HTERT RPE-1 (cell line): ENCODE data around the gene CADM2.

Experiments
- in situ Hi-C: fragments of 300-500 bp; cut with MboI; formaldehyde crosslinking; loops from 4 replicates; pipeline ENCODE4 v1.14.3; 2020; ENCODE audit warnings: low sequenced_read_pairs

CADM2 gene

DNA sequence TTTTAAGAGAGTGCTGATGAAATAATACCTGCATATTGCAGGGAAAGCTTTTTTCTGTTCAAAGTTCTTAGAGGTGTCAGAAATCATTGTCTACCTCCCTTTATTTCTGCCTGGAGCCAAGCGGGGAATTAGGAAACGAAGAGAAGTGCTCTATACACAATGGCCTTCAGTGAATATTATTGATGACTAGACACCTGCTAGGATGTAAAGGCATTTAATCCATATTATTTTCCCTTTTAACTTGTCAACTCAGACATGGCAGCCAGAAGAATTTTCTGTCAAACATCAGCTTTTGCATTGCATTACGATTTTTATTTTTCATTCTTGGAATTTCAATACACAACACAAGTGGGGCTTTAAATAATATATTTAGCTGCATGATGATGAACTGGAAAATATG lies 24.7 kb downstream of the CADM2 start:
- in situ Hi-C loops: no loop called here

DNA sequence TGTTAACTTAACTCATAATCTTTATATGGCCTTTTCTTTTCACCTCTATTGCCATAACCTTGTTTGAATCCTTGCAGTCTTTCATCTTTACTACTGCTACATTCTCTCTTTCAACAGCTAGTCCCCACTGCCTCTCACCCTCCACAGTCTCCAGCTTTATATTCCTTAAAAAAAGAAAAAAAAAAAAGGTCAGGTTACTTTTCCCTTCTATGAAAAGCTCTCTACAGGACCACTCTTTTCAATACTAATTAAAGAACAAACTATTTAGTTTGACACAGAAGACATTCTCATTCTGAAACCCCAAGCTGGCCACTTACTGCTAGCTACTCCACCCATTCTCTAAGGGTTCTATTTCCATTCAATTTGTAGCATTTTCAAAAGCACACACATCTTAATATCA lies 25.6 kb downstream of the CADM2 start:
- in situ Hi-C loops: no loop called here

DNA sequence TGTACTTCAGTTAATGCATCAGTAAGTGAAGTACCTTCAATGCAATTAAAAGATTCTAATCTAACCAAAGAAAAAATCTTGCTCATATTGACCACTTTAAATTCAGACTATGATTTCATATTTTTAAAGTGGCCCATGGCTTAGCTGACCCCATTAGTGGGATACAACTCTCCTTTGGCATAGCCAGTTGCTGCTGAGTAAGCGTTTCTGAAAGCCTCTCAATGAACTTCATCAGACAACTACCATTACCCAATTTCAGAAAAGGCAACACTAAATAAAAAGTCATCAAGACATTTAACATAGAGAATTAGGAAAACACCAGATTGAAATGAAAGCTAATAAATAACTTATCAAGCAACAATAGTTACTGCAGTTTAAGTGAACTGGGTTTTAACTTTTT lies 27.0 kb downstream of the CADM2 start:
- in situ Hi-C loops: no loop called here

DNA sequence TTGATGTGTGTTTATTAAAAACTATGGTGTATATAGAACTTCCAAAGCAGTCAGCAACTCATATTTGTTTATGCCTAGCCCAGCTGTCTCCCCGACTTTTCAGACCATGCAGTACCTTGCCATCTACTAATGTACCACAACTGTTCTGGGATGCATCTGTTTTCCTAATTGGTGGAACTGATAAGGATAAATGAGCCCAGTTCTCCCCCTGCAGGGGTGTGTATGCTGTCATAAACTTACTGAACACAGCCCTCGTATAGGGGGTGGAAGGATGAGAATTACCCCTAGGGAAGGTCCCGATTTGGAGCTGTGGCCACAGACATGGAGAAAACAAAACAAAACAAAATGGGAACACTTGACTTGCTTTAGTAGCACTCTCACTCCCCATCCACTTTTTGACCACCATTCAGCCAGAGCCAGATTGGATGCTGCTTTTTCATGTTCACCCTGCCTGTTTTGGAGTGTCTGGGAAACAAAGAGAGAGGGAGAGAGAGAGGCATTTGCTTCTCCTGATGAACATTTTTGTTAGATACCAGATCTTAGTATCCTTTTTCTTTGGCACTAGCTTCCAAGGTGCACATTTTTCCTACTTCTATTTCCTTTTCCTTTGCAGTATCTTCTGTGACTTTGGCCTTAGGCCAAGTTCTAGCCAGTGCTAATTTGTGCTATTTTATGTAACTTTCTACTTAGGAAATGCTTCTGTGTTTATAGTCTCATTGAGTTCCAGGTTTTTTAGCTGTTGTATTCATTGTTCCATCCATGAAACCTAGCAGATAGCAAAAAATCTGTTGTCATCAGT lies 29.1 kb downstream of the CADM2 start:
- in situ Hi-C loops: no loop called here

DNA sequence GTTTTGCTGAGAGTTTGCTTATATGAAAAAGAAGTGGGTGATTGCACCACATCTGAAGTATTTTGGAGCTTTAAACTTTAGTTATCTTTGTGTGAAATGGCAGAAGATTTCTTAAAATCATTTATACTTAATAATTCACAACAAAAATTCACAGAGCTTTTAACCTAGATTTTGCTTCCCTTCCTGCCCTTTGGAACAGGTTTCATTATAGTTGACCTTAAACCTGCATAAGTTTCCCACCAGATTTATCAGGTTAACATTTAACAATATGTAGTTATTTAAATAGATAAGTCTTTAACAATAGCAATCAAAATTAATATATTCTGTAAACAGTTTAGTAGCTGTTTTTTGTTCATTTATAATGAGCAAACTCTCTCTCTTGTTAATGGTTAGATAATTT lies 30.3 kb downstream of the CADM2 start:
- in situ Hi-C loops: no loop called here

DNA sequence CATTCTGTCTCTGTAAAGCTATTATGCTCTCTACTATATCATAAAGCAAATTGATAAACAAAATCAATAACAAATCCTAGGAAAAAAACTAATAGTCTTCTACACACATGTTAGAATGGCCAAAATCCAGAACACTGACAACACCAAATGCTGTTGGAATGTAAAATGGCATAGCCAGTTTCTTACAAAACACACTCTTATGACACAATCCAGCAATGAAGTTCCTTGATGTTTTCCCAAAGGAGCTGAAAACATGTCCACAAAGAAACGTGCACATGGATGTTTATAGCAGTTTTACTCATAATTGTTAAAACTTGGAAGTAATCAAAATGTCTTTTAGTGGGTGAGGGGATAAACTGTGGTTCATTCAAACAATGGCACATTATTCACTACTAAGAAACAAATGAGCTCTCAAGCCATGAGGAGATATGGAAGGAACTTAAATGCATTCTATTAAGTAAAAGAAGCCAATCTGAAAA lies 32.7 kb downstream of the CADM2 start:
- in situ Hi-C loops: no loop called here

DNA sequence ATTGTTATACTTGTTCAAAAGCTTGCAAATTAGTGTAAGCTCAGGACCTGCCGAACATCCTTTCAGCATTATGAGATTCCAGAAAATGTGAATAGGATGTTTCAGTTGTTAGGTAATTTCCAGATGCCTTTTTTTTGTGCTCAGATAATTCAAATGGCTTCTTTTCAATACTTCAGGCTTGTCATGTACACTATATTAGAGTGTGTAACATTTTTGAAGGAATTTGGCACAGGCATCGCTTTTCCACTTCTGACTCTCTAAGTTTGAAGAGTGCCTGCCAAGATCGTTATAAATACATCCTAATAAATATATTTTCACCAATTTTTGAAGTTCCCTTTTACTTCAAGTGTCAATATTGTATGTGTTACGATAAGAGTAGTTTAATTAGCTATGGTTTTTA lies 35.2 kb downstream of the CADM2 start:
- in situ Hi-C loops: no loop called here

DNA sequence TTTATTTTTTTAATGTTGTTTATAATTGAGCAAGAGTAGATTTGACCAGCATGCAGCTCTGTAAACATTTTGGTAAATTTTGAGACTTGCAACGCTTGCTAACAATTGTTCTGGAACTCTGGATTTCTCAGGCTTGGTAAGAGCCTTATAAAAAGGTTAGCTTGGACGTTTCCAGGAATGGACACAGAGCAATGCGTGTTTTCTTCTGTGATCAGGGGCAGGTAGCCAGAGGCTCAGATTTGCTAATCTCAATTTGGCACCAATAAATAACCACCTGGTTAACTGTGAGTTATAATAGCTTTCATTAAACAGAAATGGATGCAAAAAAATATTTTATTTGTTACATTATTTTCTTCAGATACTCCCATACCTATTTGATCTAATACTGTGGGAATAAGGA lies 39.8 kb downstream of the CADM2 start:
- in situ Hi-C loops: no loop called here

DNA sequence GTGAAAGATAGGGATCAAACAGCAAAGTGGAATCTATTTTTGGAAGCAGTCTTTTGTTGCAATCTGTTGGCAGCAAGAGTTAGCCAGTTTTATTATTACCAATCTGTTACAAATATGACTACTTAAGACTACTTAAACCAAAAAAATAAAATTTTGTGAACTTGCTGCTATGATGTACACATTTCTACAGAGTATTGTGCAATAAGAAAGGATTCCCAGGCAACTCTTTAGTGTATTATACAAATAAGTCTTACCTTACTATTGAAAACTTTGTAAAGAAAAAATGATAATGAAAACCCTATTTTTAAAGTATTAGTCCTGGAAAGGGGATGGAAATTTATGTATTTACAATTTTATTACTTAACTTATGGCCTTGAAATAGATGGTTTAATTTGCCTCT lies 44.7 kb downstream of the CADM2 start:
- in situ Hi-C loops: no loop called here

DNA sequence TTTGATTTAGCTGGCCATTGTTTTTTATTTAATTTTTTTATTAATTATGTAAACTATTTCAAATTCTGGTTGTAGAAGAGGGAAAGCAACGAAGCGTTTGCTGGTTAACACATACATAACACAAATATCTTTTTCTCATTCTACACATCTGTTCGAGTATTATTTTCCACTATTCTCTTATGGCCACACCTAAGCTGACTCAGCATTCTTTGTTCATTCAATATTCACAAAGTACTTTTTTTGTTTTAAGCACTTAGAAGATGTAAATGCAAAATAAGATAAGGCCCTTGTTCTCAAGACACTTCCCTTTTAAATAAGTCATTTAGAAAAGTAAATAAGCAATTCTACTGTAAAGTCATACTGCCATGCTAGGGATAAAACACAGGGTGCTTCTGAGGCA lies 45.4 kb downstream of the CADM2 start:
- in situ Hi-C loops: no loop called here

DNA sequence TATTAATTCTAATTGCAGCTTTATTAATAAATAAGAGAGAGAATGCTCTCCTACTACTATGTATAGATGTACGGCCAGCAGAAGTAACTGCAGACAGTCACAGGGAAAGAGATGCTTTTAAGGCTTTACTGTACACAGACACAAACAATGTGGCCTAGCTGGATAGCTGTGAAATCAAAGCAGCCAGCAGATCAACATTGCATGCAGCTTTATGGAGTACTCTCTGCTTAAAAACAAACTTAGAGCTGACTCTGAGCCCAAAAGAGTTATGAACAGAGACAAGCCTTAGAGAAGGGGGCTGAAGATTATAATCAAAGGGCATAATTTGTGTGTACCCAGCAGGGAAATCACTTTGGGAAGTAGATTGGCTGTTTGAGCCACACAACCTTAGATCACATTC lies 47.2 kb downstream of the CADM2 start:
- in situ Hi-C loops: no loop called here

DNA sequence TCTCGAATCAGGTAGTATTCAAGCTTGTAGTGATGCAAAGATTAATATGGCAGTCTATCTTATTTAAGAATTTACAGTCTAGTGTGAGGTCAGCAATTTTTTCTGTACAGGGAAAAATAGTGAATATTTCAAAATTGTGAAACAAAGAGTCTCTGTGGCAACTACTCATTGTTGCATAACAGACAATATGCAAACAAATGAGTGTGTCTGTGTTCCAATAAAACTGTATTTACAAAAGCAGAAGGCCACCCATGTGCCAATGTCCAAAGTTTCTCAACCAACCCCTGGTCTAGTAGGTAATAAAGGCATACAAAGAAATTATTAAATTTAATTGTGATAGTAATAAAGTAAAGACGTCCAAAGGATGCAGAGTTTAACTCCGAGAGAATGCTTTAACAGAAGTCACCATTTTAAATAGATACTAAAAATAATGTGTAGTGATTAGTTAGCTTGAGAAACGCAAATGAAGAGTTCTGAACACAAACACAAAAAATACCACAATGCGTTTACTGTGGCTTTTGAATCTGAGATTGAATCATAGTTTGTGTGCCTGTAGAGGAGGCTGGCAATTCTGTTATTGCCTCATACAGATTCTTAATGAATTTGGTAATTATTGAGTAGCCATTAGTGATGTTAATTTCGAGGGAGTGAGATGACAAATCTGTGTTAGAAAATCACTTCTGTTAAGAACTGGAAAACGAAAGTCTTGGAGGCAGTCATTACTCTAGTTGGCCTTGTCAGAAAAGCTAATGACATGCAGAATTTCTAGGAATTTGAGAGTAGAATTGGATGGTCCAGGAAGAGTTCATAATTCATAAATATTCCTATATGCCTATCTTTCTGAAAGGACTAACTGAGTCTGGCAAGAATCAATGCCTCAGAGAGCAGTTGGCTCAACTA lies 48.7 kb downstream of the CADM2 start:
- in situ Hi-C loops: no loop called here

DNA sequence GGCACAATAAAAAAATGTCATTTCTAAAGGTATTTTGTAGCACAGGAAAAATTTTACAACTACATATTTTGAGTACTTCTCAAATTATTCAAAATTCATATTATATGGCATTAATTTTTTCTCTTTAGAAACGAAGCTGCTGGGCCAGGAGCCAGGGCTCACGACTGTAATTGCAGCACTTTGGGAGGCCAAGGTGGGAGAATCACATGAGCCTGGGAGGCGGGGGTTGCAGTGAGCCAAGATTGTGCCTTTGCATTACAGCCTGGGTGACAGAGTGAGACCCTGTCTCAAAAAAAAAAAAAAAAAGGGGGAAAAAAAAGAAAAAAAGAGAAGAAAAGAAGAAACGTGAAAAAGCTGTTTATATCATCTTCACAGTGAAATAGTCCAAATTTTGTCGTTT lies 62.0 kb downstream of the CADM2 start:
- in situ Hi-C loops: no loop called here

DNA sequence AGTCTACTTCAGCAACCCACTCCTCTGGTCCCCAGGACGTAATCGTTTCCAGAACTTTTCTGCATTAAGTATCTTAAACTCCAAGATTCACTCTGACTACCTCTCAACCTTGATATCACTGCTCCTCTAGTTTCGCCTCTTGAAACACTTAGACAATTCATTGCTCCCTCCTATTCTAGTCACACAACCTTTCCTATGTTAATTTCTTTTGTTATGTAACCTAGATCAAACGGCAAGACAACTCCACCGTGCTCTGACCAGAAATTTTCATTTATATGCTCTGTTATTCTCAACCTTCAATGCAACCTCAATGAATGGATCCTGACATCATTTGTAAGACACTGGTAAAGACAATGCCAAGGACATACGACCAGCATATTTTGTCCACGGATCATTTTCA lies 71.3 kb downstream of the CADM2 start:
- in situ Hi-C loops: no loop called here

DNA sequence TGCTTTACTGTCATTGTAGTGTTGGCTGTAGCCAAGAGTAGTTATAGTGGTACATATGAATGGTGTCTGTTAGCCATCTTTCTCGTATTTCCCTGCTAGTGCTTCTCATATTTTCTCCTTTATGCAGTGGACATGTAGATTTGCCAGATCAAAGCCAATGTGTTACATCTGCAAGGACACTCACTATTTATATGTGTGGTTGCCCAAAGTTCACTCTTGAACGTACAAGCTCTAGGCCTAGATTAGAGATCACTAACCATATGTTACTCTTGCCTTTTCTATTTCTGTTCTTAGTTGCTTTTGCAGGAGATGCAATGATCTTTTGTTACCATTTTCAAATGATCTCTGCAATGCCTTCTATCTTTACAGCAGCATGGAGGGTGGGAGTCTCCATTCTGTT lies 78.4 kb downstream of the CADM2 start:
- in situ Hi-C loops: no loop called here

DNA sequence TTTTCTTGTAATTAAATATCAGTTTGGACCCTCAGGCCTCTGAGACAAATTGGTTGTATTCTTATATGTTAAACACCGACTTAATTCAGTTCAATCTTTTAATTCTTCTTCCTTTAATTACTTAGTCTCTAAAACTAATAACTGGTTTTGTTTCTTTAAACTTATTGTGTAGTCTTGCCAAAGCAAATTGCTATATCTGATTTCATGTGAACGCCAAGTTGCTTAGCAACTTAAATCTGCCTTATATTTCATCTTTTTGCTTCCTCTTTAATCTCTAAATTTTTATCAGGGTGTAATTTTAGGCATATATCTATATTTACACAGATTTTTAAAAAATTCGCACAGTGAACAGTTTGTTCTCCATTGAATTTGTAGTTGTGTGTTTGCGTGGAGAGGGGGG lies 82.2 kb downstream of the CADM2 start:
- in situ Hi-C loops: no loop called here

DNA sequence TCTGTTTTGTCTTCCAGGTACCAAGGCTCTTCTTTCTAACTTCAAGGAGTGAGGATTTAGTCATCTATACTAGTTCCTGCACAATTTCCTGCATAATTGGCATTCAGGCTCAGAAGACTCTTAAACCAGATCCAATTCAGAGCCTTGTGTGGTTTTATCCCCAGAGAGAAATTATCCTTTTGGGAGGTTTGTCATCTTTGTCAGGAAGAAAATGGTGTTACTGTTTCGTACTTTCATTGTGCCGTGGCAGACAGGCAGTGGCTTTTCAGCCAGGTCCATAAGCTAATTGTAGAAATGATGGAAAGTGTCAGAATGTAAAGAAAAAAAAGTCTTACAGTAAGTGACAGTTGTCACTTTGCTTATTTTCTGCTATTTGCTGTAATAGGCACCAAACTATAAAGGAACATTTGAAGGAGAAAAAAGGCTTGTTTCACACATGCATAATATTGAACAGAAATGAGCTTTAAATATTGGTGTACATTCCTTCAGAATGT lies 82.8 kb downstream of the CADM2 start:
- in situ Hi-C loops: no loop called here

DNA sequence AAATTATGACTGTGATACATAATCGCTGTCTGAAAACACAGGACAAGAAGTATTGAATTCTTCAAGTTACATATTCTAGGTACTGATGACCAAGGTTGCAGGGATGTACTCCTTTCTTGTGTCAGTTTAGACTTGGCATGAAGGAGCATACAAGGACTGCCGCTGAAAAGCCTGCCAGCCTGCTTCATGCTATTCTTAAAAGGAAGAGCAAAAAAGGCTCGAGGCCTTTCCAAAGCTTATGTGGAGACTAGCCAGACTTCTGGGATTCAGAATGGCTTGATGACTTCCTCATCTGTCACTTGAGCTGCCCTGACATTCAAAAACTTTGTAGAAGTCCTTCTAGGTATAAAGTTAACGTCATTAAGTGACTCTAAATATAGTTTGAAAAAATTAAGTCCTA lies 92.0 kb downstream of the CADM2 start:
- in situ Hi-C loops: no loop called here

DNA sequence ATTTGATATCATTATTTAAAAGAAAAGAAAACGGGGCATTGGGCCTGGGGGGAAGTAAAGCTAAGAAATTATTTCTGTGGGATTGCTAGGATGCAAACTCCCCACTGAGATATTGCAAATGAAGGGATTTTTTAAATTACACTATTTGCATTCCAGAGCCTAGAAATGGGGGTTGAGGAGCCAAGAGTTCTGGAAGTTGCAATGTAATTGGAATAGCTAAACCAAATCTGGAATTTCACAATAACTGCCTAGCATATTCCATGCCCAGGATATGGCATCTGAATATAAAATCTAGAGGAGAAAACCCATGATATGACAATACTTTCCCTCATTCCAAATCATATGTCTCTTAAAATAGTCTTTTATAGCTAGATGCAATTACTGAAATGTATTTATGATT lies 93.0 kb downstream of the CADM2 start:
- in situ Hi-C loops: no loop called here

DNA sequence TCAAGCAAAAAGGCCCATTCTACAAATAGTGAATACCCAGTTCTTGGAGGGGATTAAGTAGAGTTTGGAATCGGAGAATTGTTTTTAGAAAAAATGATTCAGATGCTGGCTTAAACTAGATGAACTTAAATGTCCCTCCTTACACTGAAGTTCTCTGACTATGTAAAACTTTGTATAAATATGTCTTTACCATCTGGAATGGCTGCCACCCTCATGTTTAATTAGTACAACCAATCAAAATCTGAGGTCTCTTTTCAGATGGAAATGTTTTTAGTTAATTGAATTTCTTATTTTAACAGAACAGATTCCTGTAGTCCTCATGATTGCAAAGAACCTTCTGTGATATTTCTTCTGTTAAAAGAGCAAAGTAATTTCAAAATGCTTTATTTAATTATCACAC lies 94.8 kb downstream of the CADM2 start:
- in situ Hi-C loops: no loop called here

DNA sequence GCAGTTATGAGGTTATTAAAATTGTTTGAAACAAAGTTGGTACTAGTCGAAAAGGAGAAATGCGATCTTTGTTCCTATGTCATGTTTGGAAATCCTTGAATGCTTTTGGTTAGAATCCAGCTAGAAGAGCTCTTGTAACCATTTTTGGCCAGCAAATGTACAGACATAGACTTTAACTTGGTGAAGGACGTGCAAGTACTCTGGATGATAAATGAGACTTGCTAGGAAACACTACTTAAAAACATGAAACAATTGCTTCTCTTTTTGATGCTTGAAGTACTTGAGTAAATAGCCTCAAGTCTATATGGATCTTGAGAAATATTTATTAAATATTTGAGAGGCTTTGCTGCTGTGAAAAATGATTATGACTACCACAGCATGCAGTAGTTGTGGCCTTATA lies 95.8 kb downstream of the CADM2 start:
- in situ Hi-C loops: no loop called here

DNA sequence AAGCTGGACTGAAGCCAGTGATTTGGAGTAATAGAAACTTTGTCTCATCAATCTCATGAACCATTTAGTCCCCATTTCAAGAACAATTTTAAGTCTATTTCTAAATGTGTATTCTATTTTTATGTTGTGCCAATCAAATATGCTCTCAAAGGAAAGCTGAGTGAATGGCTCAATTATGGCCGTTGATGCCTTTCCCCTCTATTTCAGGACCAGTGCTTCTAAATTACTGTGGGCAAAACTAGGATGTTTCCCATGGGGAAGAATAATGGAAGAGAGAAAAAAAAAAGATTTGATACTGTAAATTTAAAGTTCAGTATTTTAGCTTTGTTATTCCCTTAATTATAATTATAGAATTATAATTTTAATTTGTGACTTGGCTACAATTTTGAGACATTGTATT lies 110.1 kb downstream of the CADM2 start:
- in situ Hi-C loops: no loop called here
